H1 (cell line): Measurements from ENCODE around the gene SLC35F1. TPM values are rescaled to one million over a fixed set of nuclear protein-coding genes. Genes with fewer than 3 reads are reported as not detected.

Source experiments
- CTCF ChIA-PET: fragments of 300-600 bp; sonication (Branson Sonifier 250); formaldehyde crosslinking; loops from one replicate; lab custom pipeline; 2021; ENCODE audit not compliant: partially characterized antibody; lab: Charles Lee
- POLR2A ChIA-PET: fragments of 300-600 bp; sonication (Branson Sonifier 250); formaldehyde crosslinking; loops from one replicate; lab custom pipeline; 2021; ENCODE audit warnings: inconsistent platforms; ENCODE audit not compliant: partially characterized antibody; lab: Charles Lee
- DNase-seq, 2 experiments: peaks; one replicate each; pipeline versions ENCODE4 v3.0.0 to v3.0.0-alpha.2; 2010 to 2022; ENCODE audit warnings: low spot score in 2 of 2, low read depth in 1 of 2, mixed read lengths in 1 of 2
- FAIRE-seq: peaks from 2 replicates; lab custom pipeline; 2011; peaks lifted over from hg19 to GRCh38; lab: Jason Lieb, UNC
- H2AFZ ChIP-seq: 2 replicates; pipeline ENCODE4 v1.8.1; 2012; ENCODE audit warnings: low read length, inconsistent platforms
- H2AK5ac ChIP-seq: 2 replicates; pipeline ENCODE4 v1.6.1; 2013; ENCODE audit warnings: low read depth, low read length
- H2BK120ac ChIP-seq: replicated peaks from 2 replicates; pipeline ENCODE3; 2013; ENCODE audit warnings: low read depth, low read length, inconsistent platforms
- H2BK12ac ChIP-seq: 2 replicates; pipeline ENCODE4 v1.6.1; 2013; ENCODE audit warnings: low read depth, low read length
- H2BK15ac ChIP-seq: 2 replicates; pipeline ENCODE4 v1.6.1; 2013; ENCODE audit warnings: low read length
- H2BK20ac ChIP-seq: 2 replicates; pipeline ENCODE4 v1.6.1; 2013; ENCODE audit warnings: low read length
- H2BK5ac ChIP-seq: 2 replicates; pipeline ENCODE4 v1.6.1; 2013; ENCODE audit warnings: low read depth, low read length
- H3K14ac ChIP-seq: 2 replicates; pipeline ENCODE4 v1.6.1; 2013; ENCODE audit warnings: inconsistent platforms; ENCODE audit not compliant: insufficient read length
- H3K18ac ChIP-seq: 2 replicates; pipeline ENCODE4 v1.6.1; 2013; ENCODE audit warnings: low read length; ENCODE audit errors: extremely low read depth
- H3K23ac ChIP-seq: 2 replicates; pipeline ENCODE4 v1.6.1; 2013; ENCODE audit warnings: inconsistent platforms; ENCODE audit not compliant: insufficient read length
- H3K23me2 ChIP-seq: 2 replicates; pipeline ENCODE4 v1.6.1; 2013; ENCODE audit warnings: low read depth, low read length
- H3K27ac ChIP-seq: 2 replicates; pipeline ENCODE4 v1.6.1; 2011; ENCODE audit warnings: low read depth, low read length, inconsistent platforms
- H3K27me3 ChIP-seq, 4 experiments: replicated peaks in 1 of 4; 1 replicate in 1 of 4; 2 replicates in 3 of 4; pipeline versions ENCODE4 v1.6.1 to v1.8.1; 2011 to 2013; ENCODE audit warnings: low read length in 3 of 4, mild to moderate bottlenecking in 3 of 4, inconsistent platforms in 2 of 4, mixed read lengths in 2 of 4, moderate library complexity in 1 of 4; ENCODE audit not compliant: control insufficient read depth in 3 of 4, insufficient read depth in 3 of 4; ENCODE audit errors: extremely low read depth in 1 of 4
- H3K36me3 ChIP-seq, 4 experiments: 2 replicates each; pipeline versions ENCODE4 v1.6.1 to v1.8.1; 2011 to 2013; ENCODE audit warnings: mild to moderate bottlenecking in 4 of 4, low read length in 3 of 4, moderate library complexity in 2 of 4, control low read depth in 1 of 4, inconsistent platforms in 1 of 4; ENCODE audit not compliant: insufficient read depth in 4 of 4, control insufficient read depth in 2 of 4
- H3K4ac ChIP-seq: replicated peaks from 2 replicates; pipeline ENCODE3; 2013; ENCODE audit warnings: low read length, low read depth, mixed read lengths, inconsistent platforms; ENCODE audit not compliant: insufficient read length
- H3K4me1 ChIP-seq, 4 experiments: replicated peaks in 1 of 4; 1 replicate in 1 of 4; 2 replicates in 3 of 4; pipeline versions ENCODE4 v1.6.1 to v1.8.1; 2011 to 2013; ENCODE audit warnings: low read length in 3 of 4, inconsistent platforms in 2 of 4, mixed read lengths in 1 of 4; ENCODE audit not compliant: insufficient read depth in 4 of 4, control insufficient read depth in 3 of 4
- H3K4me2 ChIP-seq, 2 experiments: 2 replicates each; pipeline versions ENCODE4 v1.6.1 to v1.8.1; 2011 to 2013; ENCODE audit warnings: low read depth in 2 of 2, low read length in 2 of 2, control low read depth in 1 of 2, inconsistent platforms in 1 of 2, mild to moderate bottlenecking in 1 of 2; ENCODE audit not compliant: insufficient read depth in 1 of 2
- H3K4me3 ChIP-seq, 4 experiments: fragments of 200-600, 300-600 bp in 1 of 4; sonication (generic), shearing (Covaris generic), sonication (Bioruptor Twin) in 1 of 4; 2 replicates each; pipeline versions ENCODE4 v1.5.1 to v1.8.1; 2011 to 2016; ENCODE audit warnings: low read length in 4 of 4, low read depth in 3 of 4, control low read depth in 2 of 4, inconsistent platforms in 2 of 4, mild to moderate bottlenecking in 2 of 4, mixed read lengths in 1 of 4, moderate library complexity in 1 of 4; ENCODE audit not compliant: insufficient read depth in 2 of 4; ENCODE audit errors: extremely low read depth in 1 of 4
- H3K56ac ChIP-seq: replicated peaks from 2 replicates; pipeline ENCODE3; 2013; ENCODE audit warnings: low read depth, mild to moderate bottlenecking, mixed read lengths, low read length, inconsistent platforms; ENCODE audit not compliant: insufficient read length
- H3K79me1 ChIP-seq: 2 replicates; pipeline ENCODE4 v1.6.1; 2013; ENCODE audit warnings: low read depth, low read length, control low read depth
- H3K79me2 ChIP-seq, 2 experiments: 2 replicates each; pipeline versions ENCODE4 v1.6.1 to v1.8.1; 2012 to 2013; ENCODE audit warnings: low read length in 2 of 2, mild to moderate bottlenecking in 2 of 2, inconsistent platforms in 1 of 2; ENCODE audit not compliant: insufficient read depth in 2 of 2, control insufficient read depth in 1 of 2
- H3K9ac ChIP-seq, 4 experiments: replicated peaks in 1 of 4; 1 replicate in 1 of 4; 2 replicates in 3 of 4; pipeline versions ENCODE4 v1.6.1 to v1.8.1; 2011 to 2013; ENCODE audit warnings: low read depth in 3 of 4, low read length in 3 of 4, control low read depth in 2 of 4, mild to moderate bottlenecking in 2 of 4, moderate library complexity in 2 of 4, inconsistent platforms in 1 of 4; ENCODE audit errors: extremely low read depth in 1 of 4
- H3K9me3 ChIP-seq, 2 experiments: 2 replicates each; pipeline versions ENCODE4 v1.6.1 to v1.8.1; 2012 to 2013; ENCODE audit warnings: mild to moderate bottlenecking in 2 of 2, moderate library complexity in 2 of 2, control low read depth in 1 of 2, inconsistent platforms in 1 of 2, low read depth in 1 of 2, low read length in 1 of 2, mixed read lengths in 1 of 2; ENCODE audit not compliant: insufficient read depth in 2 of 2
- H4K20me1 ChIP-seq, 2 experiments: replicated peaks in 1 of 2; 2 replicates each; pipeline versions ENCODE3 to v1.8.1; 2011 to 2013; ENCODE audit warnings: inconsistent platforms in 2 of 2, low read length in 2 of 2, mild to moderate bottlenecking in 1 of 2; ENCODE audit not compliant: insufficient read depth in 2 of 2, control insufficient read depth in 1 of 2
- H4K5ac ChIP-seq: 2 replicates; pipeline ENCODE4 v1.6.1; 2013; ENCODE audit warnings: low read length, low read depth, mixed read lengths, inconsistent platforms; ENCODE audit not compliant: insufficient read length
- H4K8ac ChIP-seq: 2 replicates; pipeline ENCODE4 v1.8.0; 2013; ENCODE audit warnings: mild to moderate bottlenecking, moderate library complexity, low read length, inconsistent platforms; ENCODE audit not compliant: insufficient read depth; ENCODE audit errors: extremely low read depth
- H4K91ac ChIP-seq: replicated peaks from 2 replicates; pipeline ENCODE3; 2013; ENCODE audit warnings: low read length, mixed read lengths, inconsistent platforms; ENCODE audit not compliant: insufficient read length
- BCL11A ChIP-seq, 2 experiments: IDR thresholded peaks; one replicate each; pipeline ENCODE4 v1.6.1; 2011; ENCODE audit warnings: low read depth in 2 of 2, low read length in 2 of 2, mild to moderate bottlenecking in 2 of 2
- CEBPB ChIP-seq: IDR thresholded peaks from 2 replicates; pipeline ENCODE4 v1.6.1; 2012; ENCODE audit warnings: low read depth, low read length
- JUN ChIP-seq: IDR thresholded peaks from 2 replicates; pipeline ENCODE4 v1.6.1; 2011; ENCODE audit warnings: low read depth, mild to moderate bottlenecking, improper control_type of control experiment, low read length
- JUND ChIP-seq: IDR thresholded peaks from 2 replicates; pipeline ENCODE4 v1.6.1; 2011; ENCODE audit warnings: mild to moderate bottlenecking, improper control_type of control experiment, low read length
- NRF1 ChIP-seq: IDR thresholded peaks from 2 replicates; pipeline ENCODE4 v1.6.1; 2011; ENCODE audit warnings: mild to moderate bottlenecking, low read depth, low read length, improper control_type of control experiment
- SIRT6 ChIP-seq: IDR thresholded peaks from one replicate; pipeline ENCODE4 v1.7.1; 2012; ENCODE audit warnings: low read length, inconsistent platforms
- SIX5 ChIP-seq: IDR thresholded peaks from 2 replicates; pipeline ENCODE4 v1.6.1; 2011; ENCODE audit warnings: mild to moderate bottlenecking, low read depth, low read length
- SUZ12 ChIP-seq: fragments of 200-600 bp; sonication (generic); IDR thresholded peaks from 2 replicates; pipeline ENCODE4 v1.6.1; 2012; ENCODE audit warnings: mild to moderate bottlenecking, inconsistent platforms, low read length, moderate library complexity, mixed read lengths
- TBP ChIP-seq: IDR thresholded peaks from 2 replicates; pipeline ENCODE4 v1.6.1; 2011; ENCODE audit warnings: low read depth, low read length, improper control_type of control experiment
- polyA plus RNA-seq, 7 experiments: library from polyadenylated mRNA; depleted of rRNA in 3 of 7; stranded (reverse) in 5 of 7; unstranded in 2 of 7; fragments of >200 nt in 5 of 7; fragments of 200-250 nt in 2 of 7; gene quantifications; 1 replicate in 5 of 7; 2 replicates in 1 of 7; 4 replicates in 1 of 7; pipeline versions ENCODE4 v1.2.1 to v1.2.3, GENCODE V29; 2011 to 2013; ENCODE audit warnings: missing spikeins in 2 of 7, mixed read lengths in 2 of 7
- total RNA-seq: library from RNA; stranded (reverse); fragmentation: NEBNext Ultra II Directional; extraction: Animal tissue kit (Norgen Biotek cat#: 25700); gene quantifications from 2 replicates; pipeline ENCODE4 v1.2.1, GENCODE V29; 2021

SLC35F1 gene
- total and polyA plus RNA-seq, 2 of the 8 experiments (the other 6 are each of a cell fraction or from before 2014, with no cell fraction given), result 7.0 to 10.0 TPM

DNA sequence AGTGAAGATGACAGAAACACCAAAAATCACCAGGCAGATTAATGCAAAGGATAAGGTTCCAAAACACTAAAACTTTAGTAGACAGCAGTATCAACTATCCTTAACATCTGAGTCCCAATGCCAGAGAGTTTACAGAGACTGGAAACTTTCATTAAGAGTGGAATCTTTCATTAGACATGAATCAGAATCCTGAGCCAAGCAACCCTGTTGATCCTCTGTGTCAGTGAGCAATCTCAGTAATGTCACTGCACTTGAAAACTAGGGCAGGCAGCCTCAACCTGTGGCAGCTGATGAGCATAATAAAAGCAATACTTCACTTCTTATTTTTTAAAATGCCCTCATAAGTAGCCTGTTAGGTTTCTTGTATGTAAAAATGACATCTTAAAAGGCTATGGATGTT, 388.3 kb downstream of the SLC35F1 start:
- no peaks in the 10 kb centered on the region for H4K20me1 ChIP-seq
- H3K4me3 ChIP-seq, result no peak overlapping the region
- no peaks in the 10 kb centered on the region for H3K4me1 ChIP-seq
- ChIA-PET CTCF (no interaction called here), POLR2A (no interaction called here)
- no peaks in the 10 kb centered on the region for H3K79me2 ChIP-seq
- no peak overlapping the region for H3K4ac ChIP-seq
- no peak overlapping the region for H3K4me2 ChIP-seq
- FAIRE-seq (no peak), DNase-seq (no peak)
- no peak overlapping the region for H3K18ac ChIP-seq
- H2BK5ac ChIP-seq, result no peak overlapping the region
- no peak for TF ChIP-seq JUN
- no peak for TF ChIP-seq SUZ12
- no peak for TF ChIP-seq JUND
- TF ChIP-seq BCL11A (IDR thresholded peaks at IDR 0.05; ENCODE audit: low read depth in 2 of 2, low read length in 2 of 2), result no peak
- no peak for TF ChIP-seq TBP
- no peak for TF ChIP-seq SIX5
- no peak for TF ChIP-seq NRF1
- TF ChIP-seq CEBPB, result no peak
- no peak for TF ChIP-seq SIRT6
- H2AK5ac ChIP-seq, result no peak overlapping the region
- H3K36me3 ChIP-seq, result no peaks in the 10 kb centered on the region
- no peak overlapping the region for H4K5ac ChIP-seq
- H2BK15ac ChIP-seq, result no peak overlapping the region
- H3K27ac ChIP-seq, result no peak overlapping the region
- H2BK12ac ChIP-seq, result no peak overlapping the region
- no peak overlapping the region for H3K56ac ChIP-seq
- H3K79me1 ChIP-seq, result no peaks in the 10 kb centered on the region; the same call in 1 of the 2 replicates
- no peaks in the 10 kb centered on the region for H3K9me3 ChIP-seq
- H2AFZ ChIP-seq, result no peak overlapping the region
- no peaks in the 10 kb centered on the region for H3K23me2 ChIP-seq
- H3K23ac ChIP-seq, result no peak overlapping the region
- no peaks in the 10 kb centered on the region for H3K27me3 ChIP-seq
- no peak overlapping the region for H2BK20ac ChIP-seq
- H3K9ac ChIP-seq, result no peak overlapping the region
- no peak overlapping the region for H3K14ac ChIP-seq
- no peak overlapping the region for H4K91ac ChIP-seq
- H2BK120ac ChIP-seq, result no peak overlapping the region
- H4K8ac ChIP-seq, result no peak overlapping the region
